H9 (cell line): Measurements from ENCODE around the gene DENND4B. TPM values are rescaled to one million over a fixed set of nuclear protein-coding genes. Genes with fewer than 3 reads are reported as not detected.

ENCODE experiments used
- DNase-seq: peaks from one replicate; pipeline ENCODE4 v3.0.0-alpha.2; 2017
- H2AFZ ChIP-seq: one replicate; pipeline ENCODE4 v1.6.1; 2013; ENCODE audit warnings: mild to moderate bottlenecking, low read length, control low read depth, moderate library complexity
- H2AK5ac ChIP-seq: 2 replicates; pipeline ENCODE4 v1.6.1; 2013; ENCODE audit warnings: low read length, control low read depth, mixed read lengths; ENCODE audit not compliant: insufficient read length
- H2BK120ac ChIP-seq: one replicate; pipeline ENCODE4 v1.6.1; 2013; ENCODE audit warnings: low read depth, mild to moderate bottlenecking, low read length, control low read depth, inconsistent platforms; ENCODE audit not compliant: poor library complexity, severe bottlenecking
- H2BK12ac ChIP-seq: 2 replicates; pipeline ENCODE4 v1.6.1; 2013; ENCODE audit warnings: low read length, control low read depth, mixed read lengths, low read depth; ENCODE audit not compliant: insufficient read length
- H2BK15ac ChIP-seq: 2 replicates; pipeline ENCODE4 v1.6.1; 2013; ENCODE audit warnings: low read depth, low read length, control low read depth
- H2BK20ac ChIP-seq: one replicate; pipeline ENCODE4 v1.6.1; 2013; ENCODE audit warnings: low read depth, mild to moderate bottlenecking, low read length, control low read depth, inconsistent platforms; ENCODE audit not compliant: poor library complexity, severe bottlenecking
- H2BK5ac ChIP-seq: 2 replicates; pipeline ENCODE4 v1.6.1; 2013; ENCODE audit warnings: low read length, control low read depth, mixed read lengths; ENCODE audit not compliant: insufficient read length
- H3K14ac ChIP-seq: 2 replicates; pipeline ENCODE4 v1.6.1; 2013; ENCODE audit warnings: low read length, control low read depth; ENCODE audit not compliant: insufficient read depth
- H3K18ac ChIP-seq: 2 replicates; pipeline ENCODE4 v1.6.1; 2013; ENCODE audit warnings: low read depth, mild to moderate bottlenecking, mixed read lengths, low read length, control low read depth; ENCODE audit not compliant: insufficient read length
- H3K23ac ChIP-seq: 2 replicates; pipeline ENCODE4 v1.6.1; 2013; ENCODE audit warnings: low read length, control low read depth, mixed read lengths, low read depth; ENCODE audit not compliant: insufficient read length
- H3K23me2 ChIP-seq: 2 replicates; pipeline ENCODE4 v1.6.1; 2013; ENCODE audit warnings: low read depth, mild to moderate bottlenecking, mixed read lengths, low read length, control low read depth; ENCODE audit not compliant: insufficient read length, poor library complexity, severe bottlenecking
- H3K27ac ChIP-seq: 2 replicates; pipeline ENCODE4 v1.5.1; 2013; ENCODE audit warnings: low read length, control low read depth, mixed read lengths, low read depth; ENCODE audit not compliant: insufficient read length
- H3K27me3 ChIP-seq: 2 replicates; pipeline ENCODE4 v1.6.1; 2013; ENCODE audit warnings: low read length, control low read depth, inconsistent platforms; ENCODE audit not compliant: insufficient read depth
- H3K4ac ChIP-seq: 2 replicates; pipeline ENCODE4 v1.6.1; 2013; ENCODE audit warnings: low read depth, mild to moderate bottlenecking, control low read depth, inconsistent platforms, low read length, moderate library complexity
- H3K4me1 ChIP-seq: 2 replicates; pipeline ENCODE4 v1.6.1; 2013; ENCODE audit warnings: low read length, control low read depth, inconsistent platforms; ENCODE audit not compliant: insufficient read depth
- H3K4me2 ChIP-seq: 2 replicates; pipeline ENCODE4 v1.6.1; 2013; ENCODE audit warnings: low read length, control low read depth, mixed read lengths; ENCODE audit not compliant: insufficient read length, insufficient read depth
- H3K56ac ChIP-seq: 2 replicates; pipeline ENCODE4 v1.6.1; 2013; ENCODE audit warnings: low read depth, mild to moderate bottlenecking, mixed read lengths, low read length, control low read depth; ENCODE audit not compliant: insufficient read length
- H3K79me1 ChIP-seq: 2 replicates; pipeline ENCODE4 v1.6.1; 2013; ENCODE audit warnings: low read depth, mild to moderate bottlenecking, moderate library complexity, low read length, control low read depth, inconsistent platforms; ENCODE audit not compliant: insufficient read depth, poor library complexity, severe bottlenecking
- H3K79me2 ChIP-seq: 2 replicates; pipeline ENCODE4 v1.6.1; 2013; ENCODE audit warnings: low read length, control low read depth, inconsistent platforms; ENCODE audit not compliant: insufficient read depth
- H3K9ac ChIP-seq: 2 replicates; pipeline ENCODE4 v1.6.1; 2013; ENCODE audit warnings: low read length, control low read depth, mixed read lengths; ENCODE audit not compliant: insufficient read length; ENCODE audit errors: extremely low read depth
- H3K9me3 ChIP-seq: one replicate; pipeline ENCODE4 v1.6.1; 2013; ENCODE audit warnings: low read depth, low read length, inconsistent platforms; ENCODE audit not compliant: control insufficient read depth
- H3T11ph ChIP-seq: one replicate; pipeline ENCODE4 v1.6.1; 2013; ENCODE audit warnings: mild to moderate bottlenecking, low read length, control low read depth, inconsistent platforms
- H4K20me1 ChIP-seq: one replicate; pipeline ENCODE4 v1.6.1; 2013; ENCODE audit not compliant: control insufficient read depth, insufficient read length, insufficient read depth
- H4K5ac ChIP-seq: 2 replicates; pipeline ENCODE4 v1.6.1; 2013; ENCODE audit warnings: low read depth, mild to moderate bottlenecking, mixed read lengths, low read length, control low read depth; ENCODE audit not compliant: insufficient read length
- H4K8ac ChIP-seq: replicated peaks from 2 replicates; pipeline ENCODE4 v1.6.1; 2013; ENCODE audit warnings: low read length, control low read depth, mixed read lengths, low read depth; ENCODE audit not compliant: insufficient read length
- H4K91ac ChIP-seq: 2 replicates; pipeline ENCODE4 v1.6.1; 2013; ENCODE audit warnings: low read depth, mild to moderate bottlenecking, moderate library complexity, mixed read lengths, low read length, control low read depth; ENCODE audit not compliant: insufficient read length
- H3K27ac Mint-ChIP-seq, 3 experiments: 2 replicates in 2 of 3; 3 replicates in 1 of 3; pipeline ENCODE4 v1.8.0; 2020 to 2021; ENCODE audit warnings: mixed read lengths in 3 of 3, mild to moderate bottlenecking in 1 of 3, moderate library complexity in 1 of 3
- H3K27me3 Mint-ChIP-seq: 2 replicates; pipeline ENCODE4 v1.8.0; 2021; ENCODE audit warnings: low read depth, mild to moderate bottlenecking, moderate library complexity, mixed read lengths
- H3K36me3 Mint-ChIP-seq, 3 experiments: 2 replicates in 2 of 3; 3 replicates in 1 of 3; pipeline ENCODE4 v1.8.0; 2020 to 2021; ENCODE audit warnings: low read depth in 3 of 3, mixed read lengths in 3 of 3; ENCODE audit not compliant: insufficient read depth in 1 of 3
- H3K4me1 Mint-ChIP-seq, 2 experiments: 2 replicates each; pipeline ENCODE4 v1.8.0; 2020; ENCODE audit warnings: mixed read lengths in 2 of 2
- H3K4me3 Mint-ChIP-seq, 2 experiments: 2 replicates in 1 of 2; 3 replicates in 1 of 2; pipeline ENCODE4 v1.8.0; 2020 to 2021; ENCODE audit warnings: mild to moderate bottlenecking in 2 of 2, mixed read lengths in 2 of 2, moderate library complexity in 1 of 2
- H3K9me3 Mint-ChIP-seq, 2 experiments: 2 replicates in 1 of 2; 3 replicates in 1 of 2; pipeline ENCODE4 v1.8.0; 2020; ENCODE audit warnings: mild to moderate bottlenecking in 2 of 2, mixed read lengths in 2 of 2, moderate library complexity in 1 of 2
- WGBS: extraction: QIAGEN DNeasy Blood & Tissue Kit; methylation state at CpG from one replicate; pipeline ENCODE4 v1.1.7; 2013; ENCODE audit warnings: missing lambda C conversion rate, low lambda C conversion rate, mixed read lengths; ENCODE audit not compliant: insufficient read length; ENCODE audit errors: extremely low coverage; 5-methylcytosine and 5-hydroxymethylcytosine counted together
- total RNA-seq: library from RNA; stranded (reverse); gene quantifications from 2 replicates; pipeline ENCODE4 v1.2.1, GENCODE V29; 2021
- TF ChIP-seq, protein P1 (sequence below): fragments of 200-600 bp; sonication (generic); conservative IDR thresholded peaks from 3 replicates; pipeline ENCODE4 v1.8.0; 2021; ENCODE audit warnings: antibody characterized with exemption, mild to moderate bottlenecking

The DENND4B gene
- total RNA-seq, 1 experiment from 2014 or later = 84.6 TPM

DNA sequence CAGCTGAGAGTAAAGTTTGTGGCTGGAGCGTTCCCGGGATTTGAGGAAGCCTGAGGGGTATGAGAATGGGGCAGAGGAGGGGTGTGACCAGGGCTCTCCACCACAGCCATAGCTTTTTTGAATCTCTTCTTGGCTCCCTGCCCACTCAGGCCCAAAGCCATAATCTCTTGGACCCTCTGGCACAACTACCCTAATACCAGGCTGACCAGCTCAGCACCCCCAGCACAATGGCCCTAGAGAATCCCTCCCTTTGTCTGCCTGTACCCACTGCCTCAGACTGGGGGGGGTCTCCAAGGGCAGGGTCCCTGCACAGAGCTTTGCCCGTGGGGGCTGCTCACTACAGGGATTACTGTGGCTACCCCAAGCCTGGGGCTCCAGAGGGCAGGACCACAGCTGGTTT, 7.5 kb downstream of the DENND4B start:
- H2BK20ac ChIP-seq = no peak overlapping the region
- no peak overlapping the region for H2BK12ac ChIP-seq
- H2AFZ ChIP-seq = no peak overlapping the region
- no peaks in the 10 kb centered on the region for H3K9me3 ChIP-seq
- H3K79me2 ChIP-seq = no peaks in the 10 kb centered on the region
- TF ChIP-seq, protein P1, sequence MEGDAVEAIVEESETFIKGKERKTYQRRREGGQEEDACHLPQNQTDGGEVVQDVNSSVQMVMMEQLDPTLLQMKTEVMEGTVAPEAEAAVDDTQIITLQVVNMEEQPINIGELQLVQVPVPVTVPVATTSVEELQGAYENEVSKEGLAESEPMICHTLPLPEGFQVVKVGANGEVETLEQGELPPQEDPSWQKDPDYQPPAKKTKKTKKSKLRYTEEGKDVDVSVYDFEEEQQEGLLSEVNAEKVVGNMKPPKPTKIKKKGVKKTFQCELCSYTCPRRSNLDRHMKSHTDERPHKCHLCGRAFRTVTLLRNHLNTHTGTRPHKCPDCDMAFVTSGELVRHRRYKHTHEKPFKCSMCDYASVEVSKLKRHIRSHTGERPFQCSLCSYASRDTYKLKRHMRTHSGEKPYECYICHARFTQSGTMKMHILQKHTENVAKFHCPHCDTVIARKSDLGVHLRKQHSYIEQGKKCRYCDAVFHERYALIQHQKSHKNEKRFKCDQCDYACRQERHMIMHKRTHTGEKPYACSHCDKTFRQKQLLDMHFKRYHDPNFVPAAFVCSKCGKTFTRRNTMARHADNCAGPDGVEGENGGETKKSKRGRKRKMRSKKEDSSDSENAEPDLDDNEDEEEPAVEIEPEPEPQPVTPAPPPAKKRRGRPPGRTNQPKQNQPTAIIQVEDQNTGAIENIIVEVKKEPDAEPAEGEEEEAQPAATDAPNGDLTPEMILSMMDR = no peak
- H4K5ac ChIP-seq = no peak overlapping the region
- H3K27me3 ChIP-seq = no peaks in the 10 kb centered on the region
- H2AK5ac ChIP-seq = no peak overlapping the region
- no peak overlapping the region for H4K91ac ChIP-seq
- H3K18ac ChIP-seq = no peak overlapping the region
- H3K36me3 Mint-ChIP-seq = peaks cover 44 to 78% (median 75%) of the 10 kb centered on the region in 3 experiments
- H3K79me1 ChIP-seq = no peaks in the 10 kb centered on the region
- no peak overlapping the region for H3K23ac ChIP-seq
- no peak overlapping the region for H2BK120ac ChIP-seq
- H3K27ac ChIP-seq = no peak overlapping the region
- H3K14ac ChIP-seq = no peak overlapping the region
- H3K4ac ChIP-seq = no peak overlapping the region
- H3K27ac Mint-ChIP-seq = peak overlapping the region in 1 of 3 experiments; percentile 59; a peak in 1 of 7 replicates
- WGBS = no CpG with 5 or more reads among the region's 3 CpGs
- no peak overlapping the region for H3K4me3 Mint-ChIP-seq
- no peak for DNase-seq
- H3K9me3 Mint-ChIP-seq = no peaks in the 10 kb centered on the region
- H2BK5ac ChIP-seq = no peak overlapping the region
- no peaks in the 10 kb centered on the region for H3K4me1 Mint-ChIP-seq
- no peaks in the 10 kb centered on the region for H3K23me2 ChIP-seq
- H3K27me3 Mint-ChIP-seq = no peaks in the 10 kb centered on the region
- no peak overlapping the region for H3K9ac ChIP-seq
- H3K4me1 ChIP-seq = no peaks in the 10 kb centered on the region
- H3T11ph ChIP-seq = no peak overlapping the region
- H4K20me1 ChIP-seq = peaks cover 3% of the 10 kb centered on the region
- no peak overlapping the region for H3K4me2 ChIP-seq
- no peak overlapping the region for H3K56ac ChIP-seq
- H4K8ac ChIP-seq = no peak overlapping the region
- H2BK15ac ChIP-seq = no peak overlapping the region
